Jurkat, Clone E6-1 (cell line): ENCODE measurements around the gene LRSAM1.
"Not testable (repeated sequence)": the region's sequence is repeated elsewhere in the genome, so short reads cannot be mapped to it uniquely, and the experiment has no call there.

Experiments used
- DNase-seq: peaks from one replicate; pipeline ENCODE4 v3.0.0-alpha.2; 2011; ENCODE audit warnings: low read depth, low spot score
- H3K4me3 ChIP-seq: 2 replicates; pipeline ENCODE4 v1.5.1; 2011; ENCODE audit warnings: mild to moderate bottlenecking, low read length, control low read depth, moderate library complexity

The LRSAM1 gene

GRCh38 chr9:127451858-127452656 is 747 bp downstream of the LRSAM1 start:
- peak; percentile 79 for DNase-seq
- H3K4me3 ChIP-seq = peak overlapping the region; percentile 92

GRCh38 chr9:127452691-127453090 is 1.4 kb downstream of the LRSAM1 start:
- peak overlapping the region; percentile 92 for H3K4me3 ChIP-seq
- DNase-seq = no peak

GRCh38 chr9:127455324-127455992 is 4.1 kb downstream of the LRSAM1 start:
- no peak for DNase-seq
- H3K4me3 ChIP-seq = no peak overlapping the region

GRCh38 chr9:127457191-127457878 is 6.0 kb downstream of the LRSAM1 start:
- DNase-seq = no peak

GRCh38 chr9:127458921-127459320 is 7.6 kb downstream of the LRSAM1 start:
- no peak for DNase-seq
- H3K4me3 ChIP-seq = no peak overlapping the region

More at GRCh38 chr9:127457191-127457878, 6.0 kb downstream of the LRSAM1 start:
- H3K4me3 ChIP-seq = no peak overlapping the region

- no peak for DNase-seq
- H3K4me3 ChIP-seq = no peak overlapping the region
Observed at GRCh38 chr9:127463382-127463781, 12.1 kb downstream of the LRSAM1 start.

GRCh38 chr9:127463911-127464310 is 12.6 kb downstream of the LRSAM1 start:
- no peak overlapping the region for H3K4me3 ChIP-seq
- no peak for DNase-seq

- not testable (repeated sequence) for DNase-seq
Observed at GRCh38 chr9:127466407-127466917, 15.2 kb downstream of the LRSAM1 start.

GRCh38 chr9:127467621-127468020 is 16.3 kb downstream of the LRSAM1 start:
- DNase-seq = no peak
- no peak overlapping the region for H3K4me3 ChIP-seq

More at GRCh38 chr9:127466407-127466917, 15.2 kb downstream of the LRSAM1 start:
- H3K4me3 ChIP-seq = not testable (repeated sequence)

GRCh38 chr9:127470662-127471061 is 19.4 kb downstream of the LRSAM1 start:
- DNase-seq = no peak
- H3K4me3 ChIP-seq = no peak overlapping the region

- no peak overlapping the region for H3K4me3 ChIP-seq
- no peak for DNase-seq
Observed at GRCh38 chr9:127473501-127473900, 22.2 kb downstream of the LRSAM1 start.

GRCh38 chr9:127473932-127474331 is 22.6 kb downstream of the LRSAM1 start:
- H3K4me3 ChIP-seq = no peak overlapping the region
- DNase-seq = no peak

- no peak overlapping the region for H3K4me3 ChIP-seq
- no peak for DNase-seq
Observed at GRCh38 chr9:127474592-127474991, 23.3 kb downstream of the LRSAM1 start.

- DNase-seq = no peak
- H3K4me3 ChIP-seq = no peak overlapping the region
Observed at GRCh38 chr9:127479507-127480081, 28.3 kb downstream of the LRSAM1 start.

- DNase-seq = no peak
- H3K4me3 ChIP-seq = no peak overlapping the region
Observed at GRCh38 chr9:127482662-127483061, 31.4 kb downstream of the LRSAM1 start.

- H3K4me3 ChIP-seq = no peak overlapping the region
- DNase-seq = no peak
Observed at GRCh38 chr9:127485995-127486394, 34.7 kb downstream of the LRSAM1 start.

- H3K4me3 ChIP-seq = no peak overlapping the region
- no peak for DNase-seq
Observed at GRCh38 chr9:127488946-127489345, 37.6 kb downstream of the LRSAM1 start.

- no peak for DNase-seq
- no peak overlapping the region for H3K4me3 ChIP-seq
Observed at GRCh38 chr9:127489471-127490115, 38.3 kb downstream of the LRSAM1 start.
